SU-DHL-6 (cell line): Measurements from ENCODE around the gene C1QTNF6.

Experiments used
- CTCF ChIP-seq: fragments of 200-600 bp; sonication (generic); IDR thresholded peaks from one replicate; pipeline ENCODE4 v1.5.1; 2017; ENCODE audit warnings: antibody characterized with exemption, mild to moderate bottlenecking, low read length, moderate library complexity; ENCODE audit not compliant: insufficient read depth, poor library complexity, severe bottlenecking
- EZH2phosphoT487 ChIP-seq: fragments of 200-600 bp; sonication (generic), shearing (Covaris generic); conservative IDR thresholded peaks from 2 replicates; pipeline ENCODE4 v1.6.1; 2018; ENCODE audit warnings: mild to moderate bottlenecking, antibody characterized with exemption, low read length, moderate library complexity, mixed read lengths

GRCh38 chr22:37141476-37141875 lies 46.6 kb downstream of the C1QTNF6 start:
- TF ChIP-seq CTCF = no peak
- no peak for TF ChIP-seq EZH2phosphoT487
